ENCODE data around the gene JMJD6. TPM values are rescaled to one million over a fixed set of nuclear protein-coding genes. Genes with fewer than 3 reads are reported as not detected.

JMJD6 gene
- total RNA-seq, 2 donors from 2014 or later: 38.6 to 41.6 TPM

DNA sequence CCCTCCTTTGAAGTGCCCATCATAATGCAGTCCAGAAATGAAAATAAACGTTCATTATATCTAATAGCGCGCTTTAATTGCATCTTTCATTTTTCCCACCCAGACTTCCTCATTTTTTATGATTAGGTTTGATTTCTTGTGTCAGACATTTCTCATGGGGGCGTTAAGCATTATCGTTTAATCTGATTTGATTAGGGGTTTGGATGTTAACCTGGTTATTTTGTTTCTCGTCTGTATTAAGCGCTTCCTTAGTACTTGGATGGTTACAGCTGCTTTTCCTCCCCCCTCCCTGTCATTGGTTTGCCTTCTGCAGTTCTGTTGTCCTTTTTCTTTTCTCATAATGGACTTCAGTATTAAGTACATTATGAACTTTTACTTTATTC, 12.1 kb upstream of the JMJD6 start:
- Histone ChIP-seq H3K4me1 (peaks cover 4% of the 10 kb centered on the region), H3K9ac (ENCODE audit: low read depth in 2 of 2, low read length in 2 of 2) (peak overlapping the region; percentile 69 to 91), H3K27ac (peak overlapping the region; percentile 100), H3K4me3 (peak overlapping the region; percentile 79), H3K27me3 (no peaks in the 10 kb centered on the region), H3K36me3 (no peaks in the 10 kb centered on the region), H3K9me3 (no peaks in the 10 kb centered on the region)
- intact Hi-C loops (cut with DNase I): no loop called here
- TF ChIP-seq, protein P1, sequence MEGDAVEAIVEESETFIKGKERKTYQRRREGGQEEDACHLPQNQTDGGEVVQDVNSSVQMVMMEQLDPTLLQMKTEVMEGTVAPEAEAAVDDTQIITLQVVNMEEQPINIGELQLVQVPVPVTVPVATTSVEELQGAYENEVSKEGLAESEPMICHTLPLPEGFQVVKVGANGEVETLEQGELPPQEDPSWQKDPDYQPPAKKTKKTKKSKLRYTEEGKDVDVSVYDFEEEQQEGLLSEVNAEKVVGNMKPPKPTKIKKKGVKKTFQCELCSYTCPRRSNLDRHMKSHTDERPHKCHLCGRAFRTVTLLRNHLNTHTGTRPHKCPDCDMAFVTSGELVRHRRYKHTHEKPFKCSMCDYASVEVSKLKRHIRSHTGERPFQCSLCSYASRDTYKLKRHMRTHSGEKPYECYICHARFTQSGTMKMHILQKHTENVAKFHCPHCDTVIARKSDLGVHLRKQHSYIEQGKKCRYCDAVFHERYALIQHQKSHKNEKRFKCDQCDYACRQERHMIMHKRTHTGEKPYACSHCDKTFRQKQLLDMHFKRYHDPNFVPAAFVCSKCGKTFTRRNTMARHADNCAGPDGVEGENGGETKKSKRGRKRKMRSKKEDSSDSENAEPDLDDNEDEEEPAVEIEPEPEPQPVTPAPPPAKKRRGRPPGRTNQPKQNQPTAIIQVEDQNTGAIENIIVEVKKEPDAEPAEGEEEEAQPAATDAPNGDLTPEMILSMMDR (IDR thresholded peaks at IDR 0.05): no peak
- no peak for DNase-seq

DNA sequence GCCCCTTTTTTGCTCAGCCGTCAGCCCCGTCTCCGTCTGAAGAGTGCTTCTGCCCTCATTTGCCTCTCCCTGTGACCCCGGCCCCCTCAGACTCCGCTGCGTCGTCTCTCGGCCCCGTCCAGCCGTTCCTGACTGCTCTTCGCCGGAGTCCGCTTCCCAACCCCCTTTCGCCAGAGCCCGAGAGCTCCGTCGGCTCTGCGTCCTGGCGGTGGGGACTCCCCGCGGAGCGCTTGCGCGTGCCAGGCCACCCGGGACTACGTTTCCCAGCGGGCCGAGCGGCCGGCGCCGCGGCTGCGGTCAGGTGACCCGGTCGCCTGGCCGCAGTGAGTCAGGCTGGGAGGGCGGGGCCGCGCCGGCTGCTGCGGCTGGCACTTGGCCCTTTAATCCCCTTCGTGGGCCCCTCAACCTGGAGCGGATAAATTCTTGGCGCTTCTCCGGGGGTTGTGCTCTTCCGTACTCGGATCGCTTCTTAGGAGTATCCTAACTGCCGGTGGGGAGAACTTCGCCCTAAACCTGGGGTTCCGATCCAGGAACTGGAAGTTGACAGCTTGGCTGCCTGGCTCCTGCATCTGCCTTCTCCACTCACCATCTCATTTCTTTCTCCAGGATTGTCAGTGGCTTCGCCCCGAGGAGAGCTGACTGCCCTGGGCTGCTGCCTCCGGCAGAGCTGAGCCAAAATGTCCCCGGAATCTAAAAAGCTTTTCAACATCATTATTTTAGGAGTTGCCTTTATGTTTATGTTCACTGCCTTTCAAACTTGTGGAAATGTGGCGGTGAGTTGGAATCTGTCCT, 11.5 kb upstream of the JMJD6 start, which contains the start of gene MFSD11:
Gene MFSD11 (plus strand): TSS at position 444 of the 792 bp plus-strand sequence. CDS start 234 bp downstream, at position 678.
- Histone ChIP-seq H3K27ac (peak within 1 kb of the TSS; percentile 100), H3K4me3 (peak within 1 kb of the TSS; percentile 79), H3K4me1 (peaks cover 4% of the 10 kb centered on the region), H3K36me3 (no peaks in the 10 kb centered on the region), H3K9ac (ENCODE audit: low read depth in 2 of 2, low read length in 2 of 2) (peak within 1 kb of the TSS; percentile 91 to 99), H3K27me3 (no peaks in the 10 kb centered on the region), H3K9me3 (no peaks in the 10 kb centered on the region)
- intact Hi-C loops (cut with DNase I): no loop called here
- TF ChIP-seq, protein P1 (IDR thresholded peaks at IDR 0.05): no peak
- peak; percentile 91 for DNase-seq

GRCh38 chr17:76737082-76737675, 10.8 kb upstream of the JMJD6 start, which contains the start of gene SRSF2:
SRSF2 (minus strand) TSS chr17:76737331; CDS start chr17:76737160, 171 bp downstream.
- H3K4me1 ChIP-seq: peaks cover 4% of the 10 kb centered on the region

GRCh38 chr17:76736349-76737081, 10.1 kb upstream of the JMJD6 start:
- intact Hi-C loops (cut with DNase I): no loop called here
- peaks cover 4% of the 10 kb centered on the region for H3K4me1 ChIP-seq
- TF ChIP-seq, protein P1 (IDR thresholded peaks at IDR 0.05): no peak
- DNase-seq: peak; percentile 79
- H3K9me3 ChIP-seq: no peaks in the 10 kb centered on the region
- no peaks in the 10 kb centered on the region for H3K36me3 ChIP-seq
- H3K27me3 ChIP-seq: no peaks in the 10 kb centered on the region
- peak overlapping the region; percentile 100 for H3K27ac ChIP-seq
- H3K4me3 ChIP-seq: peak overlapping the region; percentile 79
- H3K9ac ChIP-seq (ENCODE audit: low read depth in 2 of 2, low read length in 2 of 2): peak overlapping the region; percentile 91 to 99

More at GRCh38 chr17:76737082-76737675, 10.8 kb upstream of the JMJD6 start, which contains the start of gene SRSF2:
- no peaks in the 10 kb centered on the region for H3K27me3 ChIP-seq
- H3K36me3 ChIP-seq: no peaks in the 10 kb centered on the region
- TF ChIP-seq, protein P1 (IDR thresholded peaks at IDR 0.05): no peak
- peak within 1 kb of the TSS; percentile 91 to 99 for H3K9ac ChIP-seq (ENCODE audit: low read depth in 2 of 2, low read length in 2 of 2)
- peak within 1 kb of the TSS; percentile 79 for H3K4me3 ChIP-seq
- DNase-seq: peak; percentile 98
- intact Hi-C loops (cut with DNase I): no loop called here
- H3K9me3 ChIP-seq: no peaks in the 10 kb centered on the region
- peak within 1 kb of the TSS; percentile 100 for H3K27ac ChIP-seq

All from colonic mucosa (tissue), 4 donors.